ENCODE results near the gene ARL4D. TPM values are rescaled to one million over a fixed set of nuclear protein-coding genes. Genes with fewer than 3 reads are reported as not detected.

ARL4D gene
- total RNA-seq, 1 experiment from 2014 or later: 11.5 TPM

GRCh38 chr17:43411749-43412148, 13.0 kb downstream of the ARL4D start:
- H3K27me3 ChIP-seq (ENCODE audit: insufficient read depth, low read length): no peaks in the 10 kb centered on the region
- POLR2A ChIA-PET: no interaction called here
- H3K4me1 ChIP-seq (ENCODE audit: control insufficient read depth in 1 of 2, insufficient read depth in 2 of 2, low read length in 2 of 2): peaks cover 0 to 17% of the 10 kb centered on the region in 2 experiments; a peak in 2 of 4 replicates
- DNase-seq (ENCODE audit: low read depth, low spot score) (no peak), ATAC-seq (no peak)
- RAD21 ChIA-PET (ENCODE audit: low non-redundant PET in 1 of 2, low total read pairs in 2 of 2, uncharacterized antibody in 2 of 2, unreplicated experiment in 2 of 2): no interaction called here
- no peaks in the 10 kb centered on the region for H3K9me2 ChIP-seq (ENCODE audit: insufficient read depth)
- H3K9me3 ChIP-seq (ENCODE audit: control insufficient read depth in 1 of 2, insufficient read depth in 1 of 2, low read depth in 1 of 2, low read length in 2 of 2): no peaks in the 10 kb centered on the region
- no peaks in the 10 kb centered on the region for H4K20me1 ChIP-seq (ENCODE audit: insufficient read depth)
- BruUV-seq (replicated peaks): no TSS peak
- H3K9ac ChIP-seq (ENCODE audit: low read length): no peak overlapping the region
- no peaks in the 10 kb centered on the region for H3K79me2 ChIP-seq (ENCODE audit: insufficient read depth, low read length)
- no peak overlapping the region for H3K27ac ChIP-seq (ENCODE audit: low read depth, low read length)
- CTCF ChIA-PET: no interaction called here
- no peaks in the 10 kb centered on the region for H3K36me3 ChIP-seq (ENCODE audit: control insufficient read depth in 1 of 2, insufficient read depth in 2 of 2, low read length in 2 of 2)
- H3K4me2 ChIP-seq (ENCODE audit: low read length): no peak overlapping the region
- no peak overlapping the region for H2AFZ ChIP-seq (ENCODE audit: low read depth, low read length, poor library complexity, severe bottlenecking)
- intact Hi-C loops (cut with micrococcal nuclease): no loop called here
- H3K4me3 ChIP-seq (replicated peaks in 1 of 2; ENCODE audit: low read depth in 1 of 2, low read length in 2 of 2): no peak overlapping the region
- TF ChIP-seq SP1 (IDR thresholded peaks at IDR 0.05; ENCODE audit: low read depth) (no peak), CTCF (IDR thresholded peaks at IDR 0.05 in 2 of 3, conservative IDR thresholded peaks at IDR 0.05 in 1 of 3; ENCODE audit: borderline replicate concordance in 1 of 3, insufficient read depth in 1 of 3, low read depth in 2 of 3, low read length in 2 of 3) (no peak), ZBTB33 (IDR thresholded peaks at IDR 0.05; ENCODE audit: extremely low read depth, insufficient replicate concordance, low read length) (no peak), TCF7L2 (IDR thresholded peaks at IDR 0.05; ENCODE audit: borderline replicate concordance, extremely low read depth, insufficient read depth, insufficient read length) (no peak), EGR1 (IDR thresholded peaks at IDR 0.05; ENCODE audit: low read depth) (no peak), ELF1 (IDR thresholded peaks at IDR 0.05; ENCODE audit: borderline replicate concordance, low read depth) (no peak), CBX3 (IDR thresholded peaks at IDR 0.05; ENCODE audit: low read depth) (no peak), SRF (IDR thresholded peaks at IDR 0.05; ENCODE audit: low read depth) (no peak), JUND (IDR thresholded peaks at IDR 0.05) (no peak), MAX (IDR thresholded peaks at IDR 0.05) (no peak), RAD21 (IDR thresholded peaks at IDR 0.05; ENCODE audit: low read depth) (no peak), POLR2A (IDR thresholded peaks at IDR 0.05; ENCODE audit: borderline replicate concordance, extremely low read depth, insufficient read depth, insufficient read length) (no peak)

Measured in HCT116 (cell line).